ENCODE data around the gene DIP2B.

DNA sequence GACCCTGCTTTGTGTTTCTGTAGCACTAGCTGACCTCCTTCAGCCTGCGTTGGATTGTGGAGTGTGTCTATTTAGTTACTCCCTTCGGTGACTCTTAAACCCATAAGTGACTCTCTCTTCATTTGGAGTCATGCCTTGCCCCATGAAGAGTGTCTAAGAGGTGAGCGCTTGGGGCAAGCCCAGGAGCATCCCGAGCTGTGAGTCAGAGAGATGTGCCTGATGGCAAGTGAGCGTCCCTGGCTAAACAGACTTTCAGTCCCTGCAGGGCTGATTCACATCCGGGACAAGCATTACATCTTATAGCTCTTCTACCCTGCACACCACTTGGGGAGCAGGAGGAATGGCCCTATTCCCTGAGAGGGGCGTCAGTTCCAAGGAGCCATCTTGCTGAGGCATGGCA is 234.8 kb downstream of the DIP2B start:
- TF ChIP-seq POLR2AphosphoS5 (IDR thresholded peaks at IDR 0.05) (no peak), POLR2A (IDR thresholded peaks at IDR 0.05) (no peak)
- TF ChIP-seq, protein P1, sequence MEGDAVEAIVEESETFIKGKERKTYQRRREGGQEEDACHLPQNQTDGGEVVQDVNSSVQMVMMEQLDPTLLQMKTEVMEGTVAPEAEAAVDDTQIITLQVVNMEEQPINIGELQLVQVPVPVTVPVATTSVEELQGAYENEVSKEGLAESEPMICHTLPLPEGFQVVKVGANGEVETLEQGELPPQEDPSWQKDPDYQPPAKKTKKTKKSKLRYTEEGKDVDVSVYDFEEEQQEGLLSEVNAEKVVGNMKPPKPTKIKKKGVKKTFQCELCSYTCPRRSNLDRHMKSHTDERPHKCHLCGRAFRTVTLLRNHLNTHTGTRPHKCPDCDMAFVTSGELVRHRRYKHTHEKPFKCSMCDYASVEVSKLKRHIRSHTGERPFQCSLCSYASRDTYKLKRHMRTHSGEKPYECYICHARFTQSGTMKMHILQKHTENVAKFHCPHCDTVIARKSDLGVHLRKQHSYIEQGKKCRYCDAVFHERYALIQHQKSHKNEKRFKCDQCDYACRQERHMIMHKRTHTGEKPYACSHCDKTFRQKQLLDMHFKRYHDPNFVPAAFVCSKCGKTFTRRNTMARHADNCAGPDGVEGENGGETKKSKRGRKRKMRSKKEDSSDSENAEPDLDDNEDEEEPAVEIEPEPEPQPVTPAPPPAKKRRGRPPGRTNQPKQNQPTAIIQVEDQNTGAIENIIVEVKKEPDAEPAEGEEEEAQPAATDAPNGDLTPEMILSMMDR (IDR thresholded peaks at IDR 0.05 in 8 of 11, conservative IDR thresholded peaks at IDR 0.05 in 3 of 11) = no peak

Data from spleen (tissue), 7 donors.